ENCODE data around the gene HK3. TPM values are rescaled to one million over a fixed set of nuclear protein-coding genes. Genes with fewer than 3 reads are reported as not detected.

Gene HK3
- polyA plus RNA-seq, 1 donor from 2014 or later, result 7.8 TPM

- H3K4me2 ChIP-seq (ENCODE audit: low read length), result no peak overlapping the region
- TF ChIP-seq EZH2 (IDR thresholded peaks at IDR 0.05; ENCODE audit: borderline replicate concordance, insufficient read depth, low read length, poor library complexity, severe bottlenecking) (no peak), REST (IDR thresholded peaks at IDR 0.05; ENCODE audit: borderline replicate concordance) (peak; percentile 99)
- no peaks in the 10 kb centered on the region for H4K20me1 ChIP-seq (ENCODE audit: insufficient read depth)
- H2AFZ ChIP-seq (ENCODE audit: low read depth, low read length), result no peak overlapping the region
- no peak overlapping the region for H3K27ac ChIP-seq (ENCODE audit: low read length)
- H3K9ac ChIP-seq (ENCODE audit: low read length), result no peak overlapping the region
- no peaks in the 10 kb centered on the region for H3K9me3 ChIP-seq (ENCODE audit: low read length)
- H3K36me3 ChIP-seq (ENCODE audit: insufficient read depth, low read length), result no peaks in the 10 kb centered on the region
- no peaks in the 10 kb centered on the region for H3K9me2 ChIP-seq (ENCODE audit: insufficient read depth, low read length)
- no peaks in the 10 kb centered on the region for H3K79me2 ChIP-seq (replicated peaks; ENCODE audit: insufficient read depth, low read length)
- no peaks in the 10 kb centered on the region for H3F3A ChIP-seq (ENCODE audit: insufficient read depth, low read length, poor library complexity, severe bottlenecking)
- H3K27me3 ChIP-seq (ENCODE audit: insufficient read depth, low read depth, low read length), result peaks cover 22% of the 10 kb centered on the region
- H3K4me3 ChIP-seq (ENCODE audit: low read length), result no peak overlapping the region
These were observed 61.4 kb downstream of the HK3 start for GRCh38 chr5:176837707-176838115.

DNA sequence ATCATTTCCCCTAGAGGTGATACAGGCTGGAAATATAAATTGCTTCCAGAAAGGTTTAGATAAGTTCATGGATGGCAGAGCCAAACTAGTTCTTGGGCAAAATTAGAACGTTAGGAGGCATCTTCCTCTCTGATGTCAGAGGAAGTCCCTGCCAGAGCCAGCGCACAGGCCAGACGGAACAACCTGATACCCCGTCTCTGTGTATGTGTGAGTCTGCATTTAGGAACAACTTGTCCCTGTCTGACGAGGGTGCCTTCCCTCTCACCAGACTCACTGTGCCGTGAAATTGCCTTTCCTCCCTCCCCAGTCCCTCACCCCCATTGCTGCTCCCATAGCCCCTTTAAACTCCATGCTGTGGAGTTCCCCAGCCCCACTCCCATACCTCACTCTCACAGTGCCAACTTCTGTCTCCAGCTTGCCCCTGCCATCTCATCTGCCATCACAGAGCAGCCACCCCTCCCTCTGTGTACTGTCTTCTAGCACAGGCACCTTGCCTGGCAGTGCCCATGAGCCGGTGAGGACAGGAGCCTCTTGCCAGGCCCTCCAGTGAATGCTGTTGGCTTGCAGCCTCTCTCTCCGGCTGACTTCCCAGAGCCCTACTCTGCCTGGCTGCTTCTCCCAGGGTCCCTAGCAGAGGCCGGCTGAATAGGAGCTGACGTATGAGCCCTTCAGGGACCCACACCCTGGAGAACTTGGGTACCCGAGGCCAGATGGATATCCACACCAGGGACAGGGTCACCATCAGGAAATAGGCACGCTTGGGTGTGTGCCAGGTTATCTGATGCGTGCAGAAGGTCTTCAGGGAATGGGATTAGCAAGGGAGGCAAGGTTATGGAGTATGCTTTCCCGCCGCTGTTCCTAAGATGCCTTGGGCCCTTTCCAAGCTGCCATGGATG, 62.1 kb downstream of the HK3 start:
- Histone ChIP-seq H3K27me3 (ENCODE audit: insufficient read depth, low read depth, low read length) (peaks cover 22% of the 10 kb centered on the region), H3K4me2 (ENCODE audit: low read length) (no peak overlapping the region), H2AFZ (ENCODE audit: low read depth, low read length) (no peak overlapping the region), H3K9me3 (ENCODE audit: low read length) (no peaks in the 10 kb centered on the region), H3K9ac (ENCODE audit: low read length) (no peak overlapping the region), H4K20me1 (ENCODE audit: insufficient read depth) (no peaks in the 10 kb centered on the region), H3K4me3 (ENCODE audit: low read length) (no peak overlapping the region), H3K36me3 (ENCODE audit: insufficient read depth, low read length) (no peaks in the 10 kb centered on the region), H3K9me2 (ENCODE audit: insufficient read depth, low read length) (no peaks in the 10 kb centered on the region), H3F3A (ENCODE audit: insufficient read depth, low read length, poor library complexity, severe bottlenecking) (no peaks in the 10 kb centered on the region), H3K79me2 (replicated peaks; ENCODE audit: insufficient read depth, low read length) (no peaks in the 10 kb centered on the region), H3K27ac (ENCODE audit: low read length) (no peak overlapping the region)
- TF ChIP-seq EP300 (conservative IDR thresholded peaks at IDR 0.05; ENCODE audit: poor library complexity, severe bottlenecking), result no peak
- TF ChIP-seq EZH2 (IDR thresholded peaks at IDR 0.05; ENCODE audit: borderline replicate concordance, insufficient read depth, low read length, poor library complexity, severe bottlenecking), result no peak
- TF ChIP-seq MXI1 (conservative IDR thresholded peaks at IDR 0.05; ENCODE audit: poor library complexity, severe bottlenecking), result no peak
- TF ChIP-seq TAF1 (IDR thresholded peaks at IDR 0.05; ENCODE audit: low read depth), result no peak
- no peak for TF ChIP-seq POLR2AphosphoS5 (IDR thresholded peaks at IDR 0.05)
- TF ChIP-seq REST (IDR thresholded peaks at IDR 0.05; ENCODE audit: borderline replicate concordance), result no peak
- TF ChIP-seq, protein P1, sequence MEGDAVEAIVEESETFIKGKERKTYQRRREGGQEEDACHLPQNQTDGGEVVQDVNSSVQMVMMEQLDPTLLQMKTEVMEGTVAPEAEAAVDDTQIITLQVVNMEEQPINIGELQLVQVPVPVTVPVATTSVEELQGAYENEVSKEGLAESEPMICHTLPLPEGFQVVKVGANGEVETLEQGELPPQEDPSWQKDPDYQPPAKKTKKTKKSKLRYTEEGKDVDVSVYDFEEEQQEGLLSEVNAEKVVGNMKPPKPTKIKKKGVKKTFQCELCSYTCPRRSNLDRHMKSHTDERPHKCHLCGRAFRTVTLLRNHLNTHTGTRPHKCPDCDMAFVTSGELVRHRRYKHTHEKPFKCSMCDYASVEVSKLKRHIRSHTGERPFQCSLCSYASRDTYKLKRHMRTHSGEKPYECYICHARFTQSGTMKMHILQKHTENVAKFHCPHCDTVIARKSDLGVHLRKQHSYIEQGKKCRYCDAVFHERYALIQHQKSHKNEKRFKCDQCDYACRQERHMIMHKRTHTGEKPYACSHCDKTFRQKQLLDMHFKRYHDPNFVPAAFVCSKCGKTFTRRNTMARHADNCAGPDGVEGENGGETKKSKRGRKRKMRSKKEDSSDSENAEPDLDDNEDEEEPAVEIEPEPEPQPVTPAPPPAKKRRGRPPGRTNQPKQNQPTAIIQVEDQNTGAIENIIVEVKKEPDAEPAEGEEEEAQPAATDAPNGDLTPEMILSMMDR (IDR thresholded peaks at IDR 0.05; ENCODE audit: poor library complexity, severe bottlenecking), result no peak
- no peak for TF ChIP-seq SMC3 (conservative IDR thresholded peaks at IDR 0.05; ENCODE audit: poor library complexity)
- TF ChIP-seq RAD21 (conservative IDR thresholded peaks at IDR 0.05), result no peak

Data from neural cell (in vitro differentiated cells).